CD14-positive monocyte (primary cell): ENCODE data around the gene IL1A. TPM values are rescaled to one million over a fixed set of nuclear protein-coding genes. Genes with fewer than 3 reads are reported as not detected.

Source experiments
- DNase-seq, 3 donors: peaks; one replicate each; pipeline ENCODE4 v3.0.0-alpha.2; 2011 to 2022
- H2AFZ ChIP-seq: 2 replicates; pipeline ENCODE4 v1.6.0; 2012; ENCODE audit warnings: mild to moderate bottlenecking, low read depth, low read length, inconsistent platforms; ENCODE audit not compliant: insufficient read depth, poor library complexity, severe bottlenecking
- H3K27ac ChIP-seq, 2 donors: 1 replicate in 1 of 2; 2 replicates in 1 of 2; pipeline ENCODE4 v1.5.1; 2012 to 2013; ENCODE audit warnings: low read length in 2 of 2, control low read depth in 1 of 2, inconsistent platforms in 1 of 2, low read depth in 1 of 2, mild to moderate bottlenecking in 1 of 2
- H3K27me3 ChIP-seq, 2 donors: one replicate each; pipeline versions ENCODE4 v1.6.0 to v1.6.1; 2011 to 2013; ENCODE audit warnings: low read length in 2 of 2; ENCODE audit not compliant: control insufficient read depth in 2 of 2, insufficient read depth in 2 of 2
- H3K36me3 ChIP-seq, 2 donors: replicated peaks in 1 of 2; 1 replicate in 1 of 2; 2 replicates in 1 of 2; pipeline versions ENCODE4 v1.5.1 to v1.6.1; 2012 to 2013; ENCODE audit warnings: low read length in 2 of 2, control low read depth in 1 of 2, inconsistent platforms in 1 of 2, mild to moderate bottlenecking in 1 of 2; ENCODE audit not compliant: insufficient read depth in 2 of 2, control insufficient read depth in 1 of 2
- H3K4me1 ChIP-seq, 2 donors: 1 replicate in 1 of 2; 2 replicates in 1 of 2; pipeline versions ENCODE4 v1.5.1 to v1.6.1; 2012 to 2013; ENCODE audit warnings: low read length in 2 of 2, control low read depth in 1 of 2, inconsistent platforms in 1 of 2, mild to moderate bottlenecking in 1 of 2, moderate library complexity in 1 of 2; ENCODE audit not compliant: insufficient read depth in 2 of 2, control insufficient read depth in 1 of 2
- H3K4me2 ChIP-seq: replicated peaks from 2 replicates; pipeline ENCODE3; 2012; ENCODE audit warnings: low read length, moderate library complexity, mild to moderate bottlenecking; ENCODE audit not compliant: poor library complexity, severe bottlenecking; ENCODE audit errors: extremely low read depth
- H3K4me3 ChIP-seq, 3 experiments: fragments of 200-600 bp in 1 of 3; sonication (generic) in 1 of 3; replicated peaks in 1 of 3; 1 replicate in 2 of 3; 2 replicates in 1 of 3; pipeline ENCODE4 v1.5.1; 2011 to 2013; ENCODE audit warnings: low read length in 3 of 3, mild to moderate bottlenecking in 3 of 3, control low read depth in 2 of 3, low read depth in 2 of 3, inconsistent platforms in 1 of 3, moderate library complexity in 1 of 3
- H3K79me2 ChIP-seq: 2 replicates; pipeline ENCODE4 v1.6.0; 2012; ENCODE audit warnings: mild to moderate bottlenecking, control low read depth, inconsistent platforms, low read length, moderate library complexity; ENCODE audit not compliant: insufficient read depth
- H3K9ac ChIP-seq: 2 replicates; pipeline ENCODE4 v1.6.0; 2017; ENCODE audit warnings: low read length, mild to moderate bottlenecking; ENCODE audit not compliant: insufficient read depth, poor library complexity, severe bottlenecking
- H3K9me3 ChIP-seq, 2 donors: replicated peaks in 1 of 2; 1 replicate in 1 of 2; 2 replicates in 1 of 2; pipeline versions ENCODE4 v1.5.1 to v1.6.1; 2012 to 2013; ENCODE audit warnings: low read length in 2 of 2, control low read depth in 1 of 2; ENCODE audit not compliant: control insufficient read depth in 1 of 2, insufficient read depth in 1 of 2
- H4K20me1 ChIP-seq: 2 replicates; pipeline ENCODE4 v1.6.0; 2012; ENCODE audit warnings: mild to moderate bottlenecking, low read length, control low read depth, moderate library complexity; ENCODE audit not compliant: insufficient read depth
- H3K27ac Mint-ChIP-seq, 7 donors: one replicate each; pipeline ENCODE4 v1.8.0; 2020; ENCODE audit warnings: mild to moderate bottlenecking in 7 of 7, mixed read lengths in 7 of 7, moderate library complexity in 6 of 7, inconsistent platforms in 2 of 7
- H3K27me3 Mint-ChIP-seq, 3 donors: one replicate each; pipeline ENCODE4 v1.8.0; 2021 to 2022; ENCODE audit warnings: low read depth in 3 of 3, mild to moderate bottlenecking in 3 of 3, mixed read lengths in 3 of 3, moderate library complexity in 3 of 3, inconsistent platforms in 1 of 3
- H3K36me3 Mint-ChIP-seq, 2 donors: one replicate each; pipeline ENCODE4 v1.8.0; 2020; ENCODE audit warnings: mixed read lengths in 2 of 2, inconsistent platforms in 1 of 2, mild to moderate bottlenecking in 1 of 2
- H3K4me1 Mint-ChIP-seq: one replicate; pipeline ENCODE4 v1.8.0; 2020; ENCODE audit warnings: mild to moderate bottlenecking, mixed read lengths
- H3K4me3 Mint-ChIP-seq, 2 donors: one replicate each; pipeline ENCODE4 v1.8.0; 2020; ENCODE audit warnings: mild to moderate bottlenecking in 2 of 2, mixed read lengths in 2 of 2, moderate library complexity in 1 of 2
- H3K9me3 Mint-ChIP-seq, 7 donors: one replicate each; pipeline ENCODE4 v1.8.0; 2020 to 2022; ENCODE audit warnings: mixed read lengths in 7 of 7, mild to moderate bottlenecking in 6 of 7, moderate library complexity in 6 of 7, inconsistent platforms in 2 of 7
- WGBS: methylation state at CpG from one replicate; pipeline ENCODE4 v1.1.5; 2013; ENCODE audit warnings: missing lambda C conversion rate; ENCODE audit not compliant: insufficient coverage; 5-methylcytosine and 5-hydroxymethylcytosine counted together
- intact Hi-C, 2 donors: fragments of 100-400 bp; cut with micrococcal nuclease; formaldehyde crosslinking; loops; one replicate each; pipeline versions ENCODE4 v1.15.0 to v1.15.1; 2023
- polyA plus RNA-seq, 3 donors: library from polyadenylated mRNA; depleted of rRNA in 1 of 3; unstranded in 2 of 3; stranded (reverse) in 1 of 3; fragments of 300-500 nt in 2 of 3; fragments of >200 nt in 1 of 3; fragmentation: Illumina TruSeq in 2 of 3; gene quantifications; 1 replicate in 2 of 3; 2 replicates in 1 of 3; pipeline ENCODE4 v1.2.3, GENCODE V29; 2012 to 2021
- TF ChIP-seq, protein P1 (sequence below): fragments of 200-600 bp; IDR thresholded peaks from one replicate; pipeline ENCODE4 v1.8.0; 2022; ENCODE audit warnings: antibody characterized with exemption, mild to moderate bottlenecking

The IL1A gene
- polyA plus RNA-seq, 3 donors = 0.26 to 0.83 TPM; not detected in 1

DNA sequence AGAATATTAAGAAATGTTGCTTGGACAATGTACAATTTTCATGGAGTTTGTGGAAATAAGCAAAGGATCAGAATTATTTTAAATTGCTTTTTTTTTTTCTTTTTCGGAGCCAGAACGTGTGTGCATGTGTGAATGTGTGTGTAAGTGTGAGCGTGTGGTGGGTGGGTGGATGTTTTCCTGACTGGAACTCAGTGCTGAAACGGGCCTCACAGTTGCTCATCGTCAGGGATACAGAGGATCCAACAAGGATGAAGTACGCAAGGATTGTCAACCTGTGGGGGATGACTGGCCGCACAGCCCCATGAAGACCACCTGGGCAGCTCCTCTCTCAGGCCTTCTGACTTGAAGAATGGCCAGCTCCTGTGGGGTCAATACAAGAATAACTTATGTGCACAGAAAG is 34.8 kb upstream of the IL1A start:
- Histone ChIP-seq H3K27me3 (no peaks in the 10 kb centered on the region), H3K9ac (no peak overlapping the region), H3K4me3 (no peak overlapping the region), H2AFZ (no peak overlapping the region), H3K4me2 (no peak overlapping the region), H3K27ac (no peak overlapping the region), H3K79me2 (no peaks in the 10 kb centered on the region), H3K36me3 (no peaks in the 10 kb centered on the region), H3K4me1 (no peaks in the 10 kb centered on the region), H3K9me3 (no peaks in the 10 kb centered on the region), H4K20me1 (no peaks in the 10 kb centered on the region)
- H3K36me3 Mint-ChIP-seq = peaks cover 0 to 2% of the 10 kb centered on the region in 2 donors
- H3K27ac Mint-ChIP-seq = no peak overlapping the region
- WGBS = 84% methylated on average over 6 of the region's 7 CpGs
- peaks cover 0 to 2% (median 0%) of the 10 kb centered on the region in 7 donors for H3K9me3 Mint-ChIP-seq
- peaks cover 0 to 3% (median under 1%) of the 10 kb centered on the region in 3 donors for H3K27me3 Mint-ChIP-seq
- TF ChIP-seq, protein P1, sequence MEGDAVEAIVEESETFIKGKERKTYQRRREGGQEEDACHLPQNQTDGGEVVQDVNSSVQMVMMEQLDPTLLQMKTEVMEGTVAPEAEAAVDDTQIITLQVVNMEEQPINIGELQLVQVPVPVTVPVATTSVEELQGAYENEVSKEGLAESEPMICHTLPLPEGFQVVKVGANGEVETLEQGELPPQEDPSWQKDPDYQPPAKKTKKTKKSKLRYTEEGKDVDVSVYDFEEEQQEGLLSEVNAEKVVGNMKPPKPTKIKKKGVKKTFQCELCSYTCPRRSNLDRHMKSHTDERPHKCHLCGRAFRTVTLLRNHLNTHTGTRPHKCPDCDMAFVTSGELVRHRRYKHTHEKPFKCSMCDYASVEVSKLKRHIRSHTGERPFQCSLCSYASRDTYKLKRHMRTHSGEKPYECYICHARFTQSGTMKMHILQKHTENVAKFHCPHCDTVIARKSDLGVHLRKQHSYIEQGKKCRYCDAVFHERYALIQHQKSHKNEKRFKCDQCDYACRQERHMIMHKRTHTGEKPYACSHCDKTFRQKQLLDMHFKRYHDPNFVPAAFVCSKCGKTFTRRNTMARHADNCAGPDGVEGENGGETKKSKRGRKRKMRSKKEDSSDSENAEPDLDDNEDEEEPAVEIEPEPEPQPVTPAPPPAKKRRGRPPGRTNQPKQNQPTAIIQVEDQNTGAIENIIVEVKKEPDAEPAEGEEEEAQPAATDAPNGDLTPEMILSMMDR = no peak
- intact Hi-C loops = no loop called here
- no peak for DNase-seq
- H3K4me3 Mint-ChIP-seq = no peak overlapping the region
- H3K4me1 Mint-ChIP-seq = peaks cover 12% of the 10 kb centered on the region

DNA sequence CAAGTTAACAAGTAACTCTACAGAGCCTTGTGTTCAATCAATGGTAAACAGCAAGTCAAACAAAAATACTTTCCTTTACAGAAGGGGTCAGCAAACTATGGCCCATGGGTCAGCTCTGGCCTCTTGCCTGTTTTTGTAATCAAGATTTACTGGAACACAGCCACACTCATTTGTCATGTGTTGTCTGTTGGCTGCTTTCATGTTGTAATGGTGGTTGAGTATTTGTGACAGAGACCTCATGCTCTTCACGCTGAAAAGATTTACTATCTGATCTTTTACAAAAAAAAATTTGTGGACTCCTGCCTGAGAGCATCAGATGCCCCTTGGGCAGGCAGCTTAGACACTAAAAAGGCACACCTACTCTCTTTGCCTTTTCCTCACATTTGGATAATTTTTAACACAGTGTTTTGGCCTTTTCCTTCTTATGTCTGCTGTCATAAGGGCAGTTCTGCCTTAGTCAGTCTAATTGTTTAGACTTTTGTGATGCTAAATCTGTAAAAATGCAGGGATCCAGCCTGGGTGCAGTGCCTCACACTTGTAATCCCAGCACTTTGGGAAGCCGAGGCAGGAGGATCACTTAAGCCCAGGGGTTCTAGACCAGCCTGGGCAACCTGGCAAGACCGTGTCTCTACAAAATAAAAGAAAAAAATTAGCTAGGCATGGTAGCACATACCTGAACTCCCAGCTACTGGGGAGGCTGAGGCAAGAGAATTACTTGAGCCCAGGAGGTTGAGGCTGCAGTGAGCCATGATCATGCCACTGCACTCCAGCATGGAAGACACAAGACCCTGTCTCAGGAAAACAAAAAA is 34.0 kb upstream of the IL1A start:
- Mint-ChIP-seq H3K9me3 (peaks cover 0 to 2% (median 0%) of the 10 kb centered on the region in 7 donors), H3K27me3 (peaks cover 0 to 3% (median 2%) of the 10 kb centered on the region in 3 donors), H3K4me1 (peaks cover 12% of the 10 kb centered on the region), H3K27ac (no peak overlapping the region), H3K4me3 (no peak overlapping the region), H3K36me3 (no peaks in the 10 kb centered on the region)
- no peak overlapping the region for H3K9ac ChIP-seq
- no peak overlapping the region for H3K4me3 ChIP-seq
- H3K27ac ChIP-seq = no peak overlapping the region
- TF ChIP-seq, protein P1 = no peak
- no peaks in the 10 kb centered on the region for H3K9me3 ChIP-seq
- WGBS = 93% methylated on average over 2 of the region's 3 CpGs
- H3K79me2 ChIP-seq = no peaks in the 10 kb centered on the region
- no peak for DNase-seq
- no peaks in the 10 kb centered on the region for H3K27me3 ChIP-seq
- intact Hi-C loops = no loop called here
- H2AFZ ChIP-seq = no peak overlapping the region
- H3K36me3 ChIP-seq = no peaks in the 10 kb centered on the region
- no peaks in the 10 kb centered on the region for H3K4me1 ChIP-seq
- H4K20me1 ChIP-seq = no peaks in the 10 kb centered on the region
- no peak overlapping the region for H3K4me2 ChIP-seq
